K562 (cell line): ENCODE results near the gene UBE2H. TPM values are rescaled to one million over a fixed set of nuclear protein-coding genes. Genes with fewer than 3 reads are reported as not detected.

ENCODE experiments used
- KAT2B ChIP-seq: IDR thresholded peaks from one replicate; pipeline ENCODE4 v1.6.1; 2012; ENCODE audit warnings: low read depth, mild to moderate bottlenecking, control low read depth, inconsistent platforms, low read length, moderate library complexity
- KLF6 ChIP-seq: fragments of 250-450 bp; sonication (Bioruptor Pico); IDR thresholded peaks from 2 replicates; pipeline ENCODE4 v1.4.0; 2020; ENCODE audit warnings: mild to moderate bottlenecking, moderate library complexity, borderline replicate concordance
- MGA ChIP-seq: fragments of 450-650 bp; IDR thresholded peaks from 2 replicates; pipeline ENCODE4 v1.6.1; 2016; ENCODE audit warnings: mild to moderate bottlenecking, moderate library complexity
- PHTF2 ChIP-seq: fragments of 250-450 bp; sonication (Bioruptor Pico); IDR thresholded peaks from 2 replicates; pipeline ENCODE4 v1.5.0; 2021; ENCODE audit warnings: mild to moderate bottlenecking
- SNRNP70 ChIP-seq: fragments of 200-400 bp; formaldehyde crosslinking; optimal IDR thresholded peaks from 2 replicates; pipeline ENCODE3; 2017; ENCODE audit warnings: low read depth, low read length
- TSC22D4 ChIP-seq: fragments of 450-650 bp; IDR thresholded peaks from 2 replicates; pipeline ENCODE4 v1.6.1; 2016; ENCODE audit warnings: missing genetic modification characterization, missing biosample characterization, control low read depth
- ZNF24 ChIP-seq: fragments of 450-650 bp; IDR thresholded peaks from 2 replicates; pipeline ENCODE4 v1.6.1; 2016
- ZNF395 ChIP-seq: fragments of 200-800 bp; sonication (Bioruptor generic); IDR thresholded peaks from 2 replicates; pipeline ENCODE4 v1.6.1; 2017; ENCODE audit warnings: missing genetic modification characterization, missing compliant biosample characterization
- ZNF561 ChIP-seq: fragments of 450-650 bp; formaldehyde crosslinking; conservative IDR thresholded peaks from 2 replicates; pipeline ENCODE4 v1.4.0; 2020; ENCODE audit warnings: mild to moderate bottlenecking, moderate library complexity
- ZNF57 ChIP-seq: fragments of 450-650 bp; formaldehyde crosslinking; IDR thresholded peaks from 2 replicates; pipeline ENCODE4 v1.4.0; 2020; ENCODE audit warnings: mild to moderate bottlenecking, moderate library complexity
- ZNF592 ChIP-seq: fragments of 450-650 bp; IDR thresholded peaks from 2 replicates; pipeline ENCODE4 v1.6.1; 2017; ENCODE audit warnings: antibody characterized with exemption, mild to moderate bottlenecking
- polyA plus RNA-seq, 8 experiments: library from polyadenylated mRNA; depleted of rRNA in 4 of 8; stranded (reverse) in 5 of 8; unstranded in 3 of 8; fragments of >200 nt; fragmentation: Nextera tagmentation in 2 of 8; fragmentation: Illumina TruSeq in 1 of 8; extraction: Ambion mirVana in 2 of 8; extraction: Trizol in 1 of 8; gene quantifications; 2 replicates each; pipeline versions ENCODE4 v1.2.1 to v1.2.3, GENCODE V29; 2011 to 2014; ENCODE audit warnings: inconsistent platforms in 1 of 8, missing spikeins in 1 of 8
- total RNA-seq, 7 experiments: library from RNA; depleted of rRNA in 6 of 7; stranded (reverse); fragments of >200 nt in 6 of 7; fragmentation: Illumina TruSeq in 2 of 7; extraction: Trizol in 2 of 7; gene quantifications; 2 replicates each; pipeline versions ENCODE4 v1.2.1 to v1.2.3, GENCODE V29; 2011 to 2021; ENCODE audit warnings: low replicate concordance in 1 of 7

UBE2H gene
- total and polyA plus RNA-seq, 9 of the 15 experiments (the other 6 are each of a cell fraction or from before 2014, with no cell fraction given): 6.3 to 33.0 (median 13.3) TPM

- TF ChIP-seq MGA (peak; percentile 83), ZNF57 (CRISPR knock-in tag) (no peak), ZNF395 (CRISPR knock-in tag) (no peak), PHTF2 (CRISPR knock-in tag) (no peak), SNRNP70 (no peak), ZNF592 (peak; percentile 58), KLF6 (CRISPR knock-in tag) (no peak), TSC22D4 (no peak), ZNF24 (no peak), KAT2B (no peak), ZNF561 (CRISPR knock-in tag) (no peak)
Measured at GRCh38 chr7:129874722-129875121, 78.0 kb downstream of the UBE2H start (continued).
